OCI-LY7 (cell line): ENCODE measurements around the gene ESRRG. TPM values are rescaled to one million over a fixed set of nuclear protein-coding genes. Genes with fewer than 3 reads are reported as not detected.

ENCODE experiments used
- BruUV-seq: library from RNA; stranded (reverse); fragments of 400-500 nt; replicated peaks from 2 replicates; lab custom pipeline; 2021; lab: Mats Ljungman, UMichigan
- CTCF ChIA-PET: fragments of 300-600 bp; sonication (Branson Sonifier 250); formaldehyde crosslinking; loops from one replicate; lab custom pipeline; 2022; ENCODE audit warnings: antibody characterized with exemption; ENCODE audit not compliant: unreplicated experiment; lab: Charles Lee
- POLR2A ChIA-PET: fragments of 300-600 bp; sonication (Branson Sonifier 250); formaldehyde crosslinking; loops from one replicate; lab custom pipeline; 2022; ENCODE audit warnings: antibody characterized with exemption; lab: Charles Lee
- DNase-seq: peaks from one replicate; pipeline ENCODE4 v3.0.0-alpha.2; 2015; ENCODE audit warnings: low spot score
- H2AFZ ChIP-seq: fragments of 200-600 bp; sonication (generic), shearing (Covaris generic); 2 replicates; pipeline ENCODE4 v1.6.1; 2014; ENCODE audit warnings: mild to moderate bottlenecking, antibody characterized with exemption, low read length, moderate library complexity
- H3K27ac ChIP-seq: fragments of 200-600 bp; sonication (generic); 2 replicates; pipeline ENCODE4 v1.5.1; 2014; ENCODE audit warnings: mixed run types, low read depth, mild to moderate bottlenecking, moderate library complexity, low read length, inconsistent platforms; ENCODE audit not compliant: poor library complexity, severe bottlenecking
- H3K36me3 ChIP-seq: fragments of 200-600 bp; sonication (generic); 2 replicates; pipeline ENCODE4 v1.6.1; 2014; ENCODE audit warnings: mild to moderate bottlenecking, antibody characterized with exemption, low read length, moderate library complexity, mixed read lengths; ENCODE audit not compliant: insufficient read depth
- H3K4me1 ChIP-seq: fragments of 200-600 bp; sonication (generic); 2 replicates; pipeline ENCODE4 v1.5.1; 2014; ENCODE audit warnings: mild to moderate bottlenecking, low read length; ENCODE audit not compliant: insufficient read depth, poor library complexity, severe bottlenecking
- H3K4me2 ChIP-seq: fragments of 200-600 bp; sonication (generic); 2 replicates; pipeline ENCODE4 v1.6.1; 2014; ENCODE audit warnings: mild to moderate bottlenecking, low read length
- H3K4me3 ChIP-seq: fragments of 200-600 bp; sonication (generic); 2 replicates; pipeline ENCODE4 v1.5.1; 2014; ENCODE audit warnings: mild to moderate bottlenecking, low read depth, low read length; ENCODE audit not compliant: poor library complexity, severe bottlenecking
- H3K79me2 ChIP-seq: fragments of 200-600 bp; sonication (generic); 2 replicates; pipeline ENCODE4 v1.6.1; 2016; ENCODE audit warnings: low read depth, mild to moderate bottlenecking, low read length, moderate library complexity, mixed read lengths; ENCODE audit not compliant: insufficient read depth
- H3K9me2 ChIP-seq: fragments of 200-600 bp; sonication (generic); 2 replicates; pipeline ENCODE4 v1.6.1; 2016; ENCODE audit warnings: mild to moderate bottlenecking, low read length, mixed read lengths; ENCODE audit not compliant: insufficient read depth
- H3K9me3 ChIP-seq: fragments of 200-600 bp; sonication (generic); 2 replicates; pipeline ENCODE4 v1.6.1; 2014; ENCODE audit warnings: mild to moderate bottlenecking, mixed run types, low read length, mixed read lengths
- H4K20me1 ChIP-seq: fragments of 200-600 bp; sonication (generic); 2 replicates; pipeline ENCODE4 v1.6.1; 2014; ENCODE audit warnings: mild to moderate bottlenecking, antibody characterized with exemption, low read length, moderate library complexity, mixed read lengths; ENCODE audit not compliant: insufficient read depth
- CTCF ChIP-seq: fragments of 200-600 bp; sonication (generic); conservative IDR thresholded peaks from 2 replicates; pipeline ENCODE4 v1.5.1; 2014; ENCODE audit warnings: mild to moderate bottlenecking, antibody characterized with exemption, low read length, moderate library complexity, mixed read lengths
- EZH2phosphoT487 ChIP-seq: fragments of 200-600 bp; sonication (generic); IDR thresholded peaks from 2 replicates; pipeline ENCODE4 v1.6.1; 2018; ENCODE audit warnings: low read depth, borderline replicate concordance, mild to moderate bottlenecking, mixed run types, antibody characterized with exemption, low read length, moderate library complexity, mixed read lengths
- intact Hi-C: fragments of 100-400 bp; cut with micrococcal nuclease; formaldehyde crosslinking; loops from one replicate; pipeline ENCODE4 v1.10.0; 2022; ENCODE audit not compliant: unreplicated experiment
- total RNA-seq, 2 experiments: library from RNA; depleted of rRNA in 1 of 2; stranded (reverse); fragments of >200 nt in 1 of 2; shearing (Covaris generic) in 1 of 2; gene quantifications; 2 replicates each; pipeline ENCODE4 v1.2.3, GENCODE V29; 2014 to 2022

The ESRRG gene
- total RNA-seq, 2 experiments from 2014 or later = not detected

- no peak for DNase-seq
- Histone ChIP-seq H4K20me1 (no peaks in the 10 kb centered on the region), H3K27ac (no peak overlapping the region), H3K36me3 (no peaks in the 10 kb centered on the region), H3K4me3 (no peak overlapping the region), H3K9me3 (no peaks in the 10 kb centered on the region), H3K4me2 (no peak overlapping the region), H3K79me2 (no peaks in the 10 kb centered on the region), H3K9me2 (no peaks in the 10 kb centered on the region), H2AFZ (no peak overlapping the region), H3K4me1 (no peaks in the 10 kb centered on the region)
- CTCF ChIA-PET = no interaction called here
- POLR2A ChIA-PET = interaction anchor here (1.4 kb wide), 1 partner anchor 31 kb away, joined by 3 read pairs; no protein-coding TSS in a partner anchor
- TF ChIP-seq EZH2phosphoT487 (no peak), CTCF (no peak)
- intact Hi-C loops = no loop called here
- BruUV-seq = no TSS peak
Measured at GRCh38 chr1:216485042-216485441, 238.2 kb downstream of the ESRRG start.

GRCh38 chr1:216483672-216484401, 239.4 kb downstream of the ESRRG start:
- CTCF ChIA-PET = no interaction called here
- Histone ChIP-seq H3K79me2 (no peaks in the 10 kb centered on the region), H3K4me2 (no peak overlapping the region), H3K9me2 (no peaks in the 10 kb centered on the region), H3K4me3 (no peak overlapping the region), H3K9me3 (no peaks in the 10 kb centered on the region), H2AFZ (no peak overlapping the region), H4K20me1 (no peaks in the 10 kb centered on the region), H3K36me3 (no peaks in the 10 kb centered on the region), H3K4me1 (no peaks in the 10 kb centered on the region), H3K27ac (no peak overlapping the region)
- intact Hi-C loops = no loop called here
- no peak for TF ChIP-seq CTCF
- no TSS peak for BruUV-seq
- POLR2A ChIA-PET = interaction anchor here (1.4 kb wide), 1 partner anchor 32 kb away, joined by 3 read pairs; no protein-coding TSS in a partner anchor
- DNase-seq = no peak

- Histone ChIP-seq H3K79me2 (no peaks in the 10 kb centered on the region), H2AFZ (no peak overlapping the region), H3K36me3 (no peaks in the 10 kb centered on the region), H3K4me1 (no peaks in the 10 kb centered on the region), H3K4me2 (no peak overlapping the region), H3K27ac (no peak overlapping the region), H4K20me1 (no peaks in the 10 kb centered on the region), H3K9me2 (no peaks in the 10 kb centered on the region), H3K4me3 (no peak overlapping the region), H3K9me3 (no peaks in the 10 kb centered on the region)
- TF ChIP-seq EZH2phosphoT487 = no peak
- TF ChIP-seq CTCF = no peak
- ChIA-PET POLR2A (no interaction called here), CTCF (no interaction called here)
- BruUV-seq = no TSS peak
- intact Hi-C loops = no loop called here
- no peak for DNase-seq
Measured at GRCh38 chr1:216482620-216483019, 240.6 kb downstream of the ESRRG start.
